Endothelial cell of umbilical vein (primary cell): ENCODE data around the gene LRFN2. TPM values are rescaled to one million over a fixed set of nuclear protein-coding genes. Genes with fewer than 3 reads are reported as not detected.
A peak's percentile ranks its signal among the peaks of the same experiment; 100 is the strongest.

ENCODE experiments used
- BruUV-seq: library from RNA; stranded (reverse); fragments of 400-500 nt; replicated peaks from 2 replicates; lab custom pipeline; 2021; lab: Mats Ljungman, UMichigan
- CTCF ChIA-PET: fragments of 300-600, 350-600 bp; sonication (Branson Sonifier 250); formaldehyde crosslinking; loops from one replicate; lab custom pipeline; 2021; ENCODE audit warnings: antibody characterized with exemption, inconsistent platforms; lab: Charles Lee
- POLR2A ChIA-PET: fragments of 300-600, 350-600 bp; sonication (Branson Sonifier 250); formaldehyde crosslinking; loops from one replicate; lab custom pipeline; 2021; ENCODE audit warnings: antibody characterized with exemption, inconsistent platforms; lab: Charles Lee
- DNase-seq: peaks from one replicate; pipeline ENCODE4 v3.0.0-alpha.2; 2011; ENCODE audit warnings: low read depth, low spot score
- FAIRE-seq: peaks from 2 replicates; lab custom pipeline; 2011; peaks lifted over from hg19 to GRCh38; lab: Jason Lieb, UNC
- H2AFZ ChIP-seq: 2 replicates; pipeline ENCODE4 v1.6.0; 2012; ENCODE audit warnings: low read depth, low read length, control low read depth, inconsistent platforms
- H3K27ac ChIP-seq: 2 replicates; pipeline ENCODE4 v1.5.1; 2011; ENCODE audit warnings: low read depth, mild to moderate bottlenecking, control low read depth, low read length, moderate library complexity; ENCODE audit not compliant: insufficient read depth
- H3K27me3 ChIP-seq, 2 experiments: 2 replicates each; pipeline versions ENCODE4 v1.6.0 to v1.6.1; 2011; ENCODE audit warnings: low read length in 2 of 2, mixed read lengths in 1 of 2; ENCODE audit not compliant: control insufficient read depth in 2 of 2, insufficient read depth in 2 of 2
- H3K36me3 ChIP-seq, 2 experiments: 2 replicates in 1 of 2; 3 replicates in 1 of 2; pipeline ENCODE4 v1.5.1; 2011; ENCODE audit warnings: low read length in 2 of 2, mild to moderate bottlenecking in 1 of 2, moderate library complexity in 1 of 2; ENCODE audit not compliant: control insufficient read depth in 2 of 2, insufficient read depth in 2 of 2; ENCODE audit errors: extremely low read depth in 1 of 2
- H3K4me1 ChIP-seq: 3 replicates; pipeline ENCODE4 v1.5.1; 2011; ENCODE audit warnings: mild to moderate bottlenecking, low read length; ENCODE audit not compliant: control insufficient read depth, insufficient read depth; ENCODE audit errors: extremely low read depth
- H3K4me2 ChIP-seq: 2 replicates; pipeline ENCODE4 v1.6.1; 2011; ENCODE audit warnings: low read length, control low read depth, mixed read lengths; ENCODE audit not compliant: insufficient read depth
- H3K4me3 ChIP-seq, 3 experiments: fragments of 200-600 bp in 1 of 3; sonication (generic), shearing (Covaris generic) in 1 of 3; replicated peaks in 1 of 3; 2 replicates each; pipeline ENCODE4 v1.5.1; 2011 to 2016; ENCODE audit warnings: control low read depth in 3 of 3, low read length in 3 of 3, mild to moderate bottlenecking in 2 of 3, inconsistent platforms in 1 of 3, low read depth in 1 of 3, moderate library complexity in 1 of 3; ENCODE audit not compliant: insufficient read depth in 1 of 3
- H3K79me2 ChIP-seq: 2 replicates; pipeline ENCODE4 v1.6.0; 2012; ENCODE audit warnings: low read length, inconsistent platforms; ENCODE audit not compliant: control insufficient read depth, insufficient read depth
- H3K9ac ChIP-seq: replicated peaks from 2 replicates; pipeline ENCODE3; 2011; ENCODE audit warnings: low read length, control low read depth; ENCODE audit not compliant: insufficient read depth; ENCODE audit errors: extremely low read depth
- H3K9me1 ChIP-seq: replicated peaks from 3 replicates; pipeline ENCODE4 v1.6.0; 2011; ENCODE audit warnings: mild to moderate bottlenecking, low read length; ENCODE audit not compliant: control insufficient read depth, insufficient read depth; ENCODE audit errors: extremely low read depth
- H3K9me3 ChIP-seq: replicated peaks from 2 replicates; pipeline ENCODE4 v1.5.1; 2012; ENCODE audit warnings: low read length, inconsistent platforms; ENCODE audit not compliant: control insufficient read depth, insufficient read depth
- H4K20me1 ChIP-seq: replicated peaks from 2 replicates; pipeline ENCODE3; 2011; ENCODE audit warnings: mild to moderate bottlenecking, low read length; ENCODE audit not compliant: control insufficient read depth, insufficient read depth; ENCODE audit errors: extremely low read depth
- CTCF ChIP-seq, 2 donors: IDR thresholded peaks; 1 replicate in 1 of 2; 2 replicates in 1 of 2; pipeline ENCODE4 v1.5.1; 2011; ENCODE audit warnings: low read length in 2 of 2, mild to moderate bottlenecking in 2 of 2, moderate library complexity in 2 of 2, control low read depth in 1 of 2, inconsistent platforms in 1 of 2, low read depth in 1 of 2; ENCODE audit not compliant: insufficient read depth in 1 of 2; ENCODE audit errors: extremely low read depth in 1 of 2
- FOS ChIP-seq: IDR thresholded peaks from 2 replicates; pipeline ENCODE4 v1.6.1; 2011; ENCODE audit warnings: mild to moderate bottlenecking, low read length, moderate library complexity, borderline replicate concordance; ENCODE audit not compliant: insufficient read depth
- GATA2 ChIP-seq: IDR thresholded peaks from 2 replicates; pipeline ENCODE4 v1.7.0; 2011; ENCODE audit warnings: low read depth, mild to moderate bottlenecking, moderate library complexity, mixed read lengths, low read length; ENCODE audit not compliant: insufficient read length, insufficient read depth
- MYC ChIP-seq: IDR thresholded peaks from one replicate; pipeline ENCODE4 v1.6.1; 2011; ENCODE audit warnings: mild to moderate bottlenecking, low read depth, low read length
- POLR2AphosphoS5 ChIP-seq: IDR thresholded peaks from 2 replicates; pipeline ENCODE4 v1.6.1; 2012; ENCODE audit warnings: low read depth, mild to moderate bottlenecking, control low read depth, low read length, moderate library complexity; ENCODE audit not compliant: insufficient read depth
- dilution Hi-C: fragments of 300-500 bp; cut with MboI; formaldehyde crosslinking; loops from one replicate; pipeline ENCODE4 v1.15.0; 2019; ENCODE audit warnings: low sequenced_read_pairs; ENCODE audit not compliant: extremely low pct_ligation_motif_present
- intact Hi-C: fragments of 100-400 bp; cut with micrococcal nuclease; formaldehyde crosslinking; loops from one replicate; pipeline ENCODE4 v1.10.0; 2022
- polyA plus RNA-seq, 4 experiments: library from polyadenylated mRNA; depleted of rRNA in 3 of 4; stranded (reverse) in 3 of 4; unstranded in 1 of 4; fragments of >200 nt; gene quantifications; 2 replicates each; pipeline versions ENCODE4 v1.2.1 to v1.2.3, GENCODE V29; 2011 to 2012; ENCODE audit warnings: missing spikeins in 1 of 4
- total RNA-seq: library from RNA; stranded (reverse); gene quantifications from 2 replicates; pipeline ENCODE4 v1.2.3, GENCODE V29; 2021

The LRFN2 gene
- total and polyA plus RNA-seq, 2 donors (not counting 3 experiments of a cell fraction or from before 2014, with no cell fraction given): not detected

DNA sequence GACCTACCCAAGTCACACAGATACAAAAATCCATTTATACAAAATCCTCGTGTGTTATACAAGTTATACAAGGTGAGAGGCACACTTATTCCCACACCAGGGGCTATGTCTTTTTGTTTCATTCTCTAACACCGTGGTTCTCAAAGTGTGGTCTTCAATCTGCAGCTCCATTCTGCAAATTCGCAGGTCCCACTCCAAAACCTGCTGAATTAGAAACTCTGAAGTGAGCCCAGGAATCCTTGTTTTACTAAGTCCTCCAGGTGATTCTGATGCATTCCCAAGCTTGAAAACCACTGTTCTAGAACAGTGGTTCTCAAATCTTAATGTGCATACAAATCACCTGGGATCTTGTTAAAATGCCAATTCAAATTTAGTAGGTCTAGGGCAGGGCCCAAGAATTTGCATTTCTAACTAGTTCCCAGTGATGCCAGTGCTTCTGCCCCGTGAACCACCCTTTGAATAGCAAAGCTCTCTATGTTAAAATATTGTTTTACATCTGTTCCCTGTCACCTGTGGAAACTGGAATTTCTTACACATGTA, 35.1 kb downstream of the LRFN2 start:
- BruUV-seq: no TSS peak
- Histone ChIP-seq H3K9ac (no peak overlapping the region), H4K20me1 (no peaks in the 10 kb centered on the region), H3K27me3 (no peaks in the 10 kb centered on the region), H3K79me2 (no peaks in the 10 kb centered on the region), H3K4me2 (no peak overlapping the region), H3K27ac (no peak overlapping the region), H3K36me3 (no peaks in the 10 kb centered on the region), H3K9me3 (no peaks in the 10 kb centered on the region), H3K4me1 (no peaks in the 10 kb centered on the region), H2AFZ (no peak overlapping the region), H3K9me1 (no peaks in the 10 kb centered on the region), H3K4me3 (no peak overlapping the region)
- TF ChIP-seq GATA2 (no peak), POLR2AphosphoS5 (no peak), MYC (no peak)
- POLR2A ChIA-PET: no interaction called here
- DNase-seq (no peak), FAIRE-seq (no peak)
- dilution Hi-C loops: no loop called here
- intact Hi-C loops: loop anchor here (5.0 kb wide), 2 partner anchors 35 to 475 kb away; partner anchors contain the start of gene LRFN2
- CTCF ChIA-PET: interaction anchor here (0.9 to 1.8 kb wide), 4 partner anchors 8 to 294 kb away, joined by 3 to 7 read pairs (median 5); partner anchors contain the start of gene LRFN2

DNA sequence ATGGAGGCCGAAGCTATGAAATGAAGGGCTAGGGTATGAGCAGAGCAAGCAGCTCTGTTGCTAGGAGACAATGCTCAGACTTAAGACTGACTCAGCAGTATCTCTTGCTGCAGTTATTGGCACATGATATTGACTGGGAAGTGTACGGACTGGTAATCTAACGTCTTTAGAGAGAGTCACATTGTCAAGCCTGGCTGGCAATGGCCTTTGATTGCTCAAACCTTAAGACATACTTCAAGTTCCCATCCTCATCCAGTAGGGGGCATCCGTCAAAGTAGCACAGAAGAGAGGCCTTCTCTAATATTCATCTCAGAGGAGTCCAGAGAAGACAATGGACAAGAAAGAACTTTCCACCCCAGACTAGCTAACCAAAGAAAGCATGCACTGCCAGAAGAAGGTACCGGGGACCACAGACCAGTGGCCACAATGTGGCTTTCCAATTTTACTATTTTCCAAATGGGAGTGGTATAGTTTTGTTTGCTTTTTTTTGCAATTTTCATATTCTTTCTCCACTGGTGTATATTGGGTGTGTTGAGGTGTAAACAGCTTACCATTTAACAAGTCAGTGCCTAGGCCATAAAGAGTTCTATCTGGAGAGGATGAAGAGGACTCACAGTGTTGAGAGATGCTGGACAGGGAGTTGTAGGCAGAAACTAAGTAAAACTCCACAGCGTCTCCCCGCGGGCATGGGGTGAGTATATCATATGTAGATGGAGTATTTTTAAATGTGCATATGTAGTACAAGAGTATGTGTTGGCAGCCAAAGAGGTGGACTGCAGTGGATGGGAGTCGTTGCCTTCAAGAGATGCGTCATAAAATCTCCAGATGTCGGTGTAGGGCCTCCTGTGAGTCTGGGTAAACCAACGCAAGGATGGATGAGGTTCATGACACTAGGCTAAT, 36.7 kb downstream of the LRFN2 start:
- ChIA-PET CTCF (interaction anchor here (0.6 to 3.0 kb wide), 9 partner anchors 13 to 477 kb away, joined by 3 to 19 read pairs (median 4); partner anchors contain the start of gene LRFN2), POLR2A (no interaction called here)
- Histone ChIP-seq H4K20me1 (no peaks in the 10 kb centered on the region), H3K4me1 (no peaks in the 10 kb centered on the region), H3K9me3 (no peaks in the 10 kb centered on the region), H3K9ac (no peak overlapping the region), H3K4me3 (no peak overlapping the region), H3K27ac (no peak overlapping the region), H3K9me1 (no peaks in the 10 kb centered on the region), H3K36me3 (no peaks in the 10 kb centered on the region), H2AFZ (no peak overlapping the region), H3K27me3 (no peaks in the 10 kb centered on the region), H3K79me2 (no peaks in the 10 kb centered on the region), H3K4me2 (no peak overlapping the region)
- dilution Hi-C loops: no loop called here
- TF ChIP-seq FOS (no peak), POLR2AphosphoS5 (no peak), CTCF (IDR thresholded peaks at IDR 0.05; ENCODE audit: extremely low read depth in 1 of 2, insufficient read depth in 1 of 2, low read depth in 1 of 2, low read length in 2 of 2) (peak; percentile 56 to 70)
- DNase-seq: peak; percentile 46
- intact Hi-C loops: loop anchor here (1.0 to 5.0 kb wide), 3 partner anchors 37 to 477 kb away; partner anchors contain the start of gene LRFN2
- BruUV-seq: no TSS peak
- FAIRE-seq: peak; percentile 74
